Fibroblast of lung (primary cell): ENCODE results near the gene SCGB2B2.

Experiments used
- EZH2 ChIP-seq: IDR thresholded peaks from 2 replicates; pipeline ENCODE4 v1.5.1; 2012; ENCODE audit warnings: low read length, control low read depth, mild to moderate bottlenecking; ENCODE audit errors: missing control alignments
- TF ChIP-seq, protein P1 (sequence below), 2 donors: IDR thresholded peaks in 1 of 2; conservative IDR thresholded peaks in 1 of 2; 1 replicate in 1 of 2; 2 replicates in 1 of 2; pipeline ENCODE4 v1.5.1; 2011 to 2012; ENCODE audit warnings: low read length in 2 of 2, control low read depth in 1 of 2, inconsistent platforms in 1 of 2, low read depth in 1 of 2, mild to moderate bottlenecking in 1 of 2

DNA sequence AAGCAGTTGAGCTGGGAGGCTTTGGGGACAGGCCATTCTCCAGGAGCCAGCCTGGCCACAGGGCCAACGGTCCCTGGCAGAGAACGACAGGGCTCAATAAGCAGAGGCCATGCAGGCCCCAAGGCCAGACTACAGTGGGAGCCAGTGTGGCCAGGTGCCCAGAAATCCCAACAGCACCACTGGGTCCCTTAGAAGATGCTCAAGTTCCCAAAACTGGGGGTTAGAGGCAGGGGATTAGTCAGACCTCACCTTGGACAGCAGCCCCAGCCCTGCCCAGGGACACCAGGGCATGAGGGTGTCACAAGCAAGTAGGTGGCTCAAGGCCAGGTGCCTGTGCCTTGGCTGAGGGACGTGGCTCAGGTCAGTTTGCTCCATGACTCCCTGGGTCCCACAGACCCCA is 12.8 kb downstream of the SCGB2B2 start:
- TF ChIP-seq, protein P1, sequence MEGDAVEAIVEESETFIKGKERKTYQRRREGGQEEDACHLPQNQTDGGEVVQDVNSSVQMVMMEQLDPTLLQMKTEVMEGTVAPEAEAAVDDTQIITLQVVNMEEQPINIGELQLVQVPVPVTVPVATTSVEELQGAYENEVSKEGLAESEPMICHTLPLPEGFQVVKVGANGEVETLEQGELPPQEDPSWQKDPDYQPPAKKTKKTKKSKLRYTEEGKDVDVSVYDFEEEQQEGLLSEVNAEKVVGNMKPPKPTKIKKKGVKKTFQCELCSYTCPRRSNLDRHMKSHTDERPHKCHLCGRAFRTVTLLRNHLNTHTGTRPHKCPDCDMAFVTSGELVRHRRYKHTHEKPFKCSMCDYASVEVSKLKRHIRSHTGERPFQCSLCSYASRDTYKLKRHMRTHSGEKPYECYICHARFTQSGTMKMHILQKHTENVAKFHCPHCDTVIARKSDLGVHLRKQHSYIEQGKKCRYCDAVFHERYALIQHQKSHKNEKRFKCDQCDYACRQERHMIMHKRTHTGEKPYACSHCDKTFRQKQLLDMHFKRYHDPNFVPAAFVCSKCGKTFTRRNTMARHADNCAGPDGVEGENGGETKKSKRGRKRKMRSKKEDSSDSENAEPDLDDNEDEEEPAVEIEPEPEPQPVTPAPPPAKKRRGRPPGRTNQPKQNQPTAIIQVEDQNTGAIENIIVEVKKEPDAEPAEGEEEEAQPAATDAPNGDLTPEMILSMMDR (conservative IDR thresholded peaks at IDR 0.05 in 1 of 2, IDR thresholded peaks at IDR 0.05 in 1 of 2; ENCODE audit: low read depth in 1 of 2, low read length in 2 of 2) = no peak
- TF ChIP-seq EZH2 = no peak
